NCI-H510A (cell line): ENCODE measurements around the gene NABP1.
"Not testable (repeated sequence)": the region's sequence is repeated elsewhere in the genome, so short reads cannot be mapped to it uniquely, and the experiment has no call there.

Source experiments
- DNase-seq: peaks from one replicate; lab custom pipeline; 2025; lab: John Stamatoyannopoulos, UW

Gene NABP1, protein sequence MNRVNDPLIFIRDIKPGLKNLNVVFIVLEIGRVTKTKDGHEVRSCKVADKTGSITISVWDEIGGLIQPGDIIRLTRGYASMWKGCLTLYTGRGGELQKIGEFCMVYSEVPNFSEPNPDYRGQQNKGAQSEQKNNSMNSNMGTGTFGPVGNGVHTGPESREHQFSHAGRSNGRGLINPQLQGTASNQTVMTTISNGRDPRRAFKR

DNA sequence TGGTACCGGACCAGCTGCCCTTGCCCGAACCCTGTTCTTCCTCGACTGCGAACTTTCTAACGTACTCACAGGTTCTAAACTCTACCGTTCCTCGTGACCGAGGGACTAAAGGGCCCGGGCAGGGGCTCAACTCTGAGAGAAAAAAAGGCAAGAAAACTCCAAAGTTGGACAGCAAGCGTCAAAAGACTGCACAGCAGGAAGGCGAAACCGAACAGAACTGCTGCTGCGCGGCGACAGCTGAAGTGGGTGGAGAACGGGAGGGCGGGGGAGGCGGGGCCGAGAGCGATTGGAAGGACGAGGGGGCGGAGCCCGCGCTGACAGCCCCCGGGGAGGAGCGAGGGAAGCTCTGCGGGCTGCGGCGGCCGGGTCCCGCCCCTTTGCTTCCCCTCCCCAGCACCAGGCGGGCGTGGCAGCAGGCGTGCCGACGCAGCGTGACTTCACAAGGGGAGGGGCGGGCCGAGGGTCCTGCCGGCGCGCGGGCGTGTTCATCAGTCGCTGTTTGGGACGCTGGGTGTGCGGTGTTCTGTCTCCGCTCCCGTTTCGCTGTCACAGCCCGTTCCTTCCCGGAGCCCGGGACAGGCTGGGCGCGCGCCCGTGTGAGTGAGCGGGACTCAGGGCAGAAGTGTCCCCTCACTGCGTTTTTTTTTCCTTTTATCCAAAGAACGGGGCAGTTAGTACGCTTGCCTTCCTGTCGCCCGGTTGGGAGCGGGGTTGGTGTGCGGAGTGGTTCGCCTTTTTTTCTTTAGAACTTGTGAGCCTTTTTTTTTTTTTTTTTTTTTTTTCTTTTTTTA is at the start of gene NABP1:
NABP1 (plus strand) TSS at position 491 of the 791 bp plus-strand sequence. CDS start 479 bp downstream, outside the sequence.
- DNase-seq = peak; percentile 92

DNA sequence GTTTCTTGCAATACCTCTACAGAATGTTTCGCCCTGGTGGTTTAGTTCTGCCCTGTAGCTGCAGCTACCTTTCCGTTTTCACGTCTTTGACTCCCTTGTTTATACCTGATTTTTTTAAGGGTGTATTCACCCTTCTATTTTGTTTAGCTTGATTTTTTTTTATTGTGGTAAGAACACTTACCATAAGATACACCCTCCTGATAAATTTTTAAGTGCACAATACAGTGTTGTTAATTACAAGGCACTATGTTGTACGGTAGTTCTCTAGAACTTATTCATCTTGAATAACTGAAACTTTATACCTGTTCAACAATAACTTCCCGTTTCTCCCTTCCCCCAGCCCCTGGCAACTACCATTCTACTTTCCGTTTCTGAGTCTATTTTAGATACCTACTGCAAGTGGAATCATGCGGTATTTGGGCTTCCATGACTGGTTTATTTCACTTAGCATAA is 48.9 kb upstream of the NABP1 start:
- no peak for DNase-seq

DNA sequence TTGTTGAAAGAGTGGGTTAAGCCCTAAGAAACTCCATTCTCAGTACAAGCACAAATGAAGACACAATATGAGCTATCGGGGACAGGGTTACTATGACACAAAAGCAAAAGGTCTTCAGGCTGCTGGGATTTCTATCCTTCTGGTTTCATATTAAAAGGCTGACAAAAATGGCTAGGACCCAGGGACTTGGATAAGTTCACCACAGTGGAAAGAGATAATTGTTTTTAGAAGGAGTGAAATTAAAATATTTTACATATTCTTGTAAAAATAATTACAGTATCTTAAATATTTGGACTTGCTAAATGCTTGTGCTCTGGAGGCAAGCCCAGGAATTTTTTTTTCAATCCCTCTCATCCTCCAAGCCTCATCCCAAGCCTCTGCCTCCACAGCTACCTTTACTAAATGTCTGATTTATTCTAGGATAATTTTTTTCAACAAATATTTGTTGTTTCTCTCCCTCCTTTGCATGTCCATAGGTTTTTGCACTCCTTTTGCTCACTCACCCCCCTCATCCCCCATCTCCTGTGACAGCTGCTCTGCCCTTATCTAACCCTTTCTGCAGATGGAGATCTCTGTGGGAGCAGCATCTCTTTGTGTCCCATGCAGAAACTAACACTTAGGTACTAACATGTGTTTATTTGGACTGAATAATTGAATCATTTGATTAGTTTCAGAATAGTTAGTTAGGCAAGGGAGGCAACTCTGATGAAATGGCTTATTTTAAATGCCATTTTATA is 47.8 kb upstream of the NABP1 start:
- no peak for DNase-seq

DNA sequence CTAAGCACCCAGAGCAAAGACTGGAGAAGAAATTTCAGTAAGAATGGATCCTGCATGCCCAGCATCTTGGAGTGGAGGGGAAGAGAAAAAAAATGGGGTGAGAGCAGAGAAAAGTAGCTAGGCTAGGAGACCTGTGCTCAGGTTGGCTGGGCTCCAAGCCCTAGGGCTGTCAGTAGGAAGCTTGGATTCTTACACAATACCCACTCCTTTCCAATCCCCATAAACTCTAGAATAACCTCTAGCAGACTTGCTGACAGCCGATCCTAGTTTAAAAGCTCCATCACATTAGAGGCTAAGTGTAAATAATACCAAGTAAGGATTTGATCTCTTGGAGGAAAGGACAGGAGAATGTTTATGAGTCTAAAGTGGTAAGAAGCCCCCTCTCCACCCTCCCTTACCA is 46.2 kb upstream of the NABP1 start:
- no peak for DNase-seq

DNA sequence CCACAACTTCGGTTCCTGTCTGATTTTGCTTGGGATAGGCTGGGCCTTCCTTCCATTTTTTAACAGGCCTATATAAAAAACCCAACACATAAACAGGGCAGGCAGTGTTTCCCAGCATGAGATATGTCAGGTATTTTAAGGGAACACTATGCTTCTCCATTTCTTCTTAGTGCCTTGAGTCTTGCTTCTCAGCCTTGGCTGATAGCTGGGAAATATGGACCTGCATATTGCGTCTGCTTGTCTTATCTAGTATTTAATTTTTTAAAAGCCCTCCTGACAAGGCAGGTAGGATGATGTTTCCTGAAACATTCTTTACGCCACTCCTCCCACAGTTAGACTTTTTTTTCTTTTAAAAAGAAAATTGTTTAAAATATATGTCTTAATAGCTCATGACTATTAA is 45.5 kb upstream of the NABP1 start:
- no peak for DNase-seq

DNA sequence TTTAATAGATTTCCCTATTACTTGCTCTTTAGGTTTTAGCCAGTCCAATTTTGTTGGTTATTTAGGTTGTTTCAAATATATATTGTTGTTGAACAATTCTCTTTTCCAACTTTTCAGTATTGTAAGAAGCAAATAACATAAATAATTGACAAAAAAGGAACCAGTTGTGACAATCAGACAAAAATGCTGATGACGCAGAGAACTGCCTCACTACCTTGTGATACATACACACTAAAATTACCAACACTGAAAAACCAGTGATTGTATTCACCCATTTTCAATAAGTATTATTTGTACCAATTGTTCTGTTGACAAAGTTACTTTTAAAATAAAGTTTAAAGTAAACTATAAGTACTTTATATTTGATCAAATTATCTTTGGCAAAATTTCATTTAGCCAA is 43.1 kb upstream of the NABP1 start:
- DNase-seq = no peak

DNA sequence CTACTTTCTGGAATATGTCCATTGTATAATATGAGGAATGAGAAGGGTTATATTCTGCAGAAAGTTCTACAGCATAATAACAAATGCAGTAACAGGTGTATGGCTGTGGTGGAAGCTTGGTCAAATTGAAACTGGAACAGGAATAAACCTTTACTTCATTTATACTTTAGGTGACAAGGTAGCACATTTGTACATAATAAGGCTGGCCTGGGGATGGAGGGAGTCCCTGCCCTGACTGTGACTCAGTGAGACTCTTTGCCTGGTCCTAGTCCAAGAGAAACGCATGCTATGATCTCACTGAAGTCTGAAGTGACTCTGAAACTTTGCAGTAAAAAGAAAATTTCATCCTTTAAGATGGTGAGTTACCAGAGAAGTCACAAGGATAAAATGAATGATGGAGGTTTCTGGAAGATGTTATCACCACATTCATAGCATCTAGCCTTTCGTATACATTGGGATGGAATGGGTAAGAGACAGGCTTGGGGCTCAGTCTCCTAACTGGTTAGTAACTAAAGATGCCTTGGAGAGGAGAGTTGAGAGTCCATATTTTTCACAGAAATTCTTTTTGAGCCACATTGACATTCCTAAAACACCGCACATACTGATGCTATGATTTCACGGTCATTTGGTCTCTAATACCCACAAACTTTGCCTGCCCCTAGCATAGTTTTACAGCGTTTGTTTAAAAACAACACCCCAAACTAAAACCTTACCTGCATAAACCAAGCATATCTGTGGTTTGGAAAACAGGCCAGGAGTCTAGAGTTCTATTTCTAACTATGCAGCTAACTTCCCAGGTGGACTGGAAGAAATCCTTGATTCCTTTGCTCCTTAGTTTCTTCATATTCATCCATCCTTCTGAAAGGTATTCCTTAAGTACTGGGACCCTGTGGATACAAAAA is 42.4 kb upstream of the NABP1 start:
- DNase-seq = no peak

DNA sequence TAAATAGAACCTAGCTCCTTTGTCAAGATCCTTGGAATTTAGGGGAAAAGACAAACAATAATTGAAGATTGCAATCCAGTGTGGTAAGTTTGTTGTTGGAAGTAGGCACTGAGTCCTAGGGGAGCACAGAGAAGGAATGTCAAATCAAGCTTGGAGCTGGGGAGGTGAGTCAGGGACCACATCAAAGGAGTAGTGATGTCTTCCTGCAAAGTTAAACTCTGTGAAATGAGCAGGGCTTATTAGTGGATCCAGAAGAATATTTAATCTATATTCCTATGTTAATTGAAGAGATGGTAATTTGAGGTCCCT is 41.7 kb upstream of the NABP1 start:
- DNase-seq = no peak

DNA sequence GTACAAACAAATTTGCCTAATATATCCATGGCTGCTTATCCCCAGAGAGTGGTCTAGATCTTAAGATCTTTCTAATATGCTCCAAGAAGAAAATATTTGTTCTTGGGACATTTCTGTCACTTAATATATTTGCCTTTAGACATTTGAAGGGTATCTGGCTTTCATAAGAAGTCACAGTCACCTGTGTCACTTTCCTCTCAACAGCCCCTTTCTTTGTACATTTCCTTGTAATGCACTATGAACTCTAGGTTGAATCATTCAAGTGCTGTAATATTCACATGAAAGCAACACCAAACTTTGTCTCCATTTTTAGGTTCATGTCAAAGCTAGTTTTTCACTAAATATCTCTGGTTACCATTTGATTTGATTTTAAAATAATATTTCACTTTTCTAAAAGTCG is 41.4 kb upstream of the NABP1 start:
- no peak for DNase-seq

DNA sequence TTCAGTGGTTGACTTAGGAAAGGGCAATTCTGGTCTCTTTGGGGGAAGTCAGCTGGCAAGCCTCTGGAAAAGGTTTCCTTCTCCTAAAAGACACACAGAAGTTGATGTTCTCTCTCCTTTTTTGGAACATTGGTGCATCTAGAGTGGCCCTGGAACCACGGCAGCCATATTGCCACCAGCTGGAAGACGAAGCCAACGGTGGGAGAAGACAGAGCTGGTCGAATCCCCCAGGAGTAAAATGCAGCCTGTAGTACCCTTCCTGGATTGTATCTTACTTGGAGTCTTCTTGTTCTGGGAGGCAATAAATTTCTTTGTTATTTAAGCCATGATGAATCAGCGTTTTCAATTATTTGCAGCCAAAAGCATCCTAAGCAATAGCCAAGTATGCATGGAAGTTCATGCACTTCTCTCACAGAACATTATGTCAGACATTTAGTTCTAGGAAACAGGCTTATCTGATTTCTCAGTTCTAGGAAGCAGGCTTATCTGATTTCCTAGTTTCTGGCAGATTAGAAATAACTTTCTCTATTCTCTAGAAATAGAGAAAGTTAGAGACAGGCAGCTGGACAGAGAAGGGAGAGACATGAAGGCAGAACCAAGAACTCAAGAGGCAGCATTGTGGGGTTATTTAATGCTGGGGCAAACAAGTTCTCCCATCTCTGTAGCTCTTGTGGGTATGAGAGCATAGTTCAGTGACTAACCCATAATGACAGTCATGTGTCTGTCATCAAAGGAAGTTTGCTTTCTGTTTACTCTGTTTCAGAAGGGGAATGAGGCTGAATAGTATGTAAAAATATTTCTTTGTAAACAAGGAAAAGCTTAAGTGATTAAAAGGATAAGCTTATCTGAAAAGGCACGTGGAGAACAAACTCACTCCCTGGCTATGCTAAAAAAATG is 40.5 kb upstream of the NABP1 start:
- no peak for DNase-seq

DNA sequence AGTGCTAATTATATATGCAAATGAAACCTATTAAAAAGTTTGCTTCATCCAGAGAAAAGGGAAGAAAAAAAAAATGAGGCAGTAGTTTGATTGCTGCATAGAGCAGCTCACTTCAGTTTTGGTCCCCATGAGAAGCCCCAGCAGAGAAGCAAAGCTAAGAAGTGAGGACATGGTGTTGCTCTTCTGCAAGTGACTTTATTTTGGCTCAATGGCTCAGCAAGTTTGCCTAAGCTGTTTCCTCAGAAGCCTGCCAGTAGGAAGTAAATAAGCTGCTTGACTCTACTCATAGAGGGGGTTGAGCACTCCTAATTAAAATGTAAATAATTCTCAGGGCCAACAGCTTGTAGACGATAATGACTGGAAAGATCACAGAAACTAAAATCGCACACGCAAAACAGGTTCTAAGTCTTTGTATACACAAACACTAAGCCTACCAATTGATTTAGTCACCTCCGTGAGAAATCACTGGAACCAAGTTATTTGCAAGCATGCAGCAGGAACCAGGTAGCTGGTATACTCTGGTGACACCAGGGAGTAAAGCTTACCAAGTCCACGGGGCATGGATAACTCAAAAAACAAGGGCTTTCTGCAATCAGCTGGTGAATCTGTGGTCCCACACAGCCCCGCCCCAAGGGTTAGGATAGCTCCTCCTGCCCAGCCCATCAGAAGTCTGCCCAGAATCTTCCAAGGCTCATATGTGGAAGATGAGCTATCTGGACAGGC is 39.7 kb upstream of the NABP1 start:
- no peak for DNase-seq

DNA sequence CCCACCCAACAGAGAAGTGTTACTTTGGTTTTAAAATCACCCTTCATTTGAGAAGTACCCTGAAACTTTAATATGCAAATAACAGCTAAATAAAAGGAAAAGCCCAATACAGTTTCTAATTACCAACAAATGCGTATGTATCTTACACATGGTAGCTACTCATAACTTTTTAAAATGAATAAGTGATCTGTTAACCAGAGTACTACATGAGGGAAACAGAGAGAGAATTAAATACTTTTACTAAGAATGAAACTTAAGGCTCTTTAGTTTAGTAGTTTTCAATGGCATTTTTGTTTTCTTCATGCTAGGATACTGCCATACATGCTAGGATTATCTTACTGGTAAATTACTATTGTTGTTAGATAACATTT is 39.1 kb upstream of the NABP1 start:
- DNase-seq = no peak

DNA sequence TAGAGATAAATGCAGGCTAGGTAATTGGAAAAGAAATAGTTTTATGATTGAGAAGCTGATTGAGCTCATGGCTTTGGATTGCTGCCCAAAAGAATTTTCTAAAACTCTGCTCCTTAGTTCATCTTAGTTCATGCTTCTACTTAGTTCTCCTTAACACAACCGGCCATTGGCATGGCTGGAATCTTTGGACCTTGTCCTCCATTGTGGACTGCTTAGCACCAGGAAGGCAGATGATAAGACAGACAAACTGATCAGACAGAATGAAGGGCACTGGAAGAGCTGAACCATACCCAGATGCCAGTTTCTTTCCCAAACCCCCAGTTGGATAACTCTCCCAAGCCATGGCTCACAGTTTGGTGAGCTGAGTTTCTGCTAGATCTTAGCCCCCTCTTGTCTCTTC is 36.3 kb upstream of the NABP1 start:
- DNase-seq = no peak

DNA sequence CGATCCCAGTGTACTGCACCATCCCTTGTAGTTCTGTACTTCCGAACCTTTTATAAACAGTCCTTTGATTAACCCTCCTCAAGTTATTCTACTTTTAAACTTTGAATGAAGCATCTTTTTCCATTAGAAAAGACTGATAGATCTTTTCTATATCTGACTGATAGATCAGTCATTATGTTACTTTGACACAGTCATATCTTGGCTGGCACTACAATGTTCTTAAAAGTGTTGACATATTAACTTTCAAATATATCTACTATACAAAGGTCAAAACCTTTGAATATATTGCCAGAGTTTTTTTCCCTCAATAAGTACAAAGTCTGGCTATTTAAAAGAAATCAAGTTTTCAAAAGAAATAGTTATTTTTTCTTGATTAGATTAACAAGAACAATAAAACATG is 35.4 kb upstream of the NABP1 start:
- no peak for DNase-seq

DNA sequence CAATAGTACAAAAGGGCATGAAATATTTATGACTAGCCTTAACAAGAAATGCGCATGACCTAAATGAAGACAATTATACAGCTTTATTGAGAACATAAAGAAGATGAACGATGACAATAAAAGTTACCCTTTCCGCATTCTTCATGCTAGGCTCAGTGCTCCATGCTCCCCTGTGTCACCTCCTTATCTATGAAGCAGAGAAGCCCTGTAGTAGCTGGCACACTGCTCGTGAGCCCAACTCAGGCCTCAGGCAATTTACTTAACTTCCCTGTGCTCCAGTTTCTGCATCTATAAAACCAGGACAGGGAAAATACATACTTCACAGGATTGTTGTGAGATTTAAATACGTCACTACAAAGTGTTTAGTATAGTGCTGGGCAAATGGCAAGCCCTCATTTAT is 34.5 kb upstream of the NABP1 start:
- no peak for DNase-seq

DNA sequence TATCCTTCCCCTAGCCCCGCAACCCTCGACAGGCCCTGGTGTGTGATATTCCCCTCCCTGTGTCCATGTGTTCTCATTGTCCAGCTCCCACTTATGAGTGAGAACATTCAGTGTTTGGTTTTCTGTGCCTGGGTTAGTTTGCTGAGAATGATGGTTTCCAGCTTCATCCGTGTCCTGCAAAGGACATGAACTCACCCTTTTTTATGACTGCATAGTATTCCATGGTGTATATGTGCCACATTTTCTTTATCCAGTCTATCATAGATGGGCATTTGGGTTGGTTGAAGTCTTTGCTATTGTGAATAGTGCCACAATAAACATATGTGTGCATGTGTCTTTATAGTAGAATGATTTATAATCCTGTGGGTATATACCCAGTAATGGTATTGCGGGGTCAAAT is 33.3 kb upstream of the NABP1 start:
- not testable (repeated sequence) for DNase-seq

DNA sequence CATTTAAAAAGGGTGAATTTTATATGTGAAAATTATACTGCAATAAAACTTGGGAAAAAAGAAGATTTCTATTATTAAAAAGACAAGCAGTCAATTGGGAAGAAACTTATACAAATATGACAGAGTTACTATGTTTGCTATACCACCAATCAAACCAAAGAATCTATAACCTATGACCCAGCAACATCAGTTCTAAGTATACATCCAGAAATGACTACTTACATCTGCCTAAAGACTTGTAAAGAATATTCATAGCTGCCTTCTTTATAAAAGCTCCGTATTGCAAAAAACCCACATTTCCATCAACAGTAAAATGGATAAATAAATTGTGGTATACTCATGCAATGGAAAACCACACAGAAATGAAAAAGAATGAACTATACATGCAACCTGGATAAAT is 32.9 kb upstream of the NABP1 start:
- no peak for DNase-seq

DNA sequence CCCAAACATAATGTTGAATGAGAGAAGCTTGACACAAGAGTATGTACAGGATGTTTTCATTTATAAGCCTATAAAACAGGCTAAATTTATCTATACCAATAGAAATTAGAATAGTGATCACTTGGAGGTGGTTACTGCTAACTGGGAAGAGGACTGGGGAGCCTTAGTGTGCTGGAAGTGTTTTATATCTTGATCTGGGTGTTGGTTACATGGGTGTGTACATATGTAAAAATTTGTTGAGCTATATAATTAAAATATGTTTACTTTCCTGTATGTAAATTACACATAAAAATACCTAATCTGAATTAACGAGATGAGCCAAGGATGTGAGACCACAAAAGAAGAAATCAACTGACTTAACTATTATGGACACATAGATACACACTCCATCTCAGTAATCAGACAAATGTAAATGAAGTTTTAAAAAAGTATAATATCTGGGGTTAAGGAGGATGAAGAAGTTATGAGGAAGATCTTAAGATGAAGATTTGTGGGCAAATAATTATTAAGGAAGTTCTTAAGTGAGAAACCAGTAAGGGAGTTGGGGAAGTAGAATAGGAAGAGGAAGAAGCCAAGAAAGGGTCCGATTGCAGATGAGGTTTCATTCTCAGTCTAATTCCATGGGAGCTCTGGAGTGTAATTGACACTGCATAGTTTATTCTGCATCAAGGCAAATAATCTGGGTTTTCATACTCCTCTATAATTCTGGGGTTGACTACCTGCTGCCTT is 32.3 kb upstream of the NABP1 start:
- DNase-seq = no peak

DNA sequence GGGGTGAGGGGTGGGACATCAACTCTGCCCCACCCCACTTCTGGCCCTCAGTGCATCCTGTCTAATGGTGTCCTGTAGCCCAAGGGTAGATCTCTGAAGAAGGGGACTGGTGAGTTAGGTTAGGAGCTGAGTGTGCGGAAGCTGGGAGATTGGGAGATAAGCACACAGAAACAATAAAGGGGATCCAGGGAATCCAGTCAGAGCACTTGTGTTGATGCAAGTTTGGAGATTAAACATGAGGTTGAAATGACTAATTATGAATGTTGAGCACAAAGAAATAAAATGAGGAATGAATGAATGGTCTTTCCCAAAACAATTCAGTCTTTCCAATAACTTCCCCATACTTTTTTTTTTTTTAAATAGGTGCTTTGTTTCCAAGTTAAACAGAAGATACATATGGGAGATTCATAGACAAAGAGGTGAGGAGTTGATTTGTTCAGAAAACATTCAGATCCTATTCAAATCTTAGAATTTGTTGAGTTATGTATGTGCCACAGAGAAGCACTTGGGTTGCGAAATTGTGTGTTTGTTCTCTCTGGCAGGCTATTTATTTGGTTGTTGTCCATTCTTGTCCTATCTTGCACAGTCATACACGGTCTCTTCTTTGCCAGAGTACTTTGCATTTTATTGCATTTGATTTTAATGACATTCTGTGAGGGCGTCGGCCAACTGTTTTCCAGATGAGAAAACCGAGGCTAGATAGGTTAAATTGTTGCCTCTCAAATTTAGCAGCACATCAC is 31.6 kb upstream of the NABP1 start:
- DNase-seq = no peak
